PFSK-1 (cell line): ENCODE results near the gene COX19.

Experiments
- FOXP2 ChIP-seq: optimal IDR thresholded peaks from 2 replicates; pipeline ENCODE3; 2011; ENCODE audit warnings: borderline replicate concordance, control low read depth, inconsistent platforms; ENCODE audit not compliant: insufficient read depth; ENCODE audit errors: extremely low read length, extremely low read depth
- POLR2AphosphoS5 ChIP-seq: IDR thresholded peaks from 2 replicates; pipeline ENCODE4 v1.6.1; 2012; ENCODE audit warnings: low read depth, mild to moderate bottlenecking, control low read depth, low read length, moderate library complexity
- REST ChIP-seq, 2 experiments: IDR thresholded peaks; 2 replicates each; pipeline versions ENCODE4 v1.6.1 to v1.8.0; 2011 to 2012; ENCODE audit warnings: low read depth in 2 of 2, low read length in 2 of 2, control low read depth in 1 of 2, inconsistent platforms in 1 of 2, mild to moderate bottlenecking in 1 of 2, moderate library complexity in 1 of 2; ENCODE audit not compliant: insufficient read depth in 1 of 2

- no peak for TF ChIP-seq REST (IDR thresholded peaks at IDR 0.05; ENCODE audit: insufficient read depth in 1 of 2, low read depth in 2 of 2, low read length in 2 of 2)
- no peak for TF ChIP-seq FOXP2
- TF ChIP-seq POLR2AphosphoS5: no peak
Observed at GRCh38 chr7:979151-979550, 3.8 kb upstream of the COX19 start.
